OCI-LY3 (cell line): ENCODE results near the gene PITX2.

ENCODE experiments used
- EZH2phosphoT487 ChIP-seq: fragments of 200-600 bp; shearing (Covaris generic); IDR thresholded peaks from 2 replicates; pipeline ENCODE4 v1.6.1; 2018; ENCODE audit warnings: antibody characterized with exemption, mixed run types, low read depth
- TF ChIP-seq, protein P1 (sequence below): fragments of 200-600, 300-600 bp; sonication (generic); IDR thresholded peaks from 2 replicates; pipeline ENCODE4 v1.5.1; 2014; ENCODE audit warnings: antibody characterized with exemption, low read length, low read depth

DNA sequence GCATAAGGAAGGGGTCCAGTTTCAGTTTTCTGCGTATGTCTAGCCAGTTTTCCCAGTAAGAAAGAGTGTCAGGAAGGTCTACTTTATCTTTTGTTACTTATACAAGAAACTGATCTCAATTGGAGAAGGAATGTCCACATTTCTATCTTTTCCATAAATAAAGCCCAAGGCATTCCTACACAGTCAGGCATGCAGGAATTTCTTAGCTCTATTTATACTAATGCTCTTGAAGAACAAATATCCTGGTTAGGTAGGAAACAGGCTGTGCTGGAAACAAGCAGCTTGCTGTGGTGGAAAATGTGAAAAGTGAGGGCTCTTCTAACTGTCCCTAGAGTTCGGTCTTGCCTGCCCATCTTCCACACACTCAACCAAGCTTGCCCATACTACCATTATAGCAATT, 37.9 kb upstream of the PITX2 start:
- TF ChIP-seq, protein P1, sequence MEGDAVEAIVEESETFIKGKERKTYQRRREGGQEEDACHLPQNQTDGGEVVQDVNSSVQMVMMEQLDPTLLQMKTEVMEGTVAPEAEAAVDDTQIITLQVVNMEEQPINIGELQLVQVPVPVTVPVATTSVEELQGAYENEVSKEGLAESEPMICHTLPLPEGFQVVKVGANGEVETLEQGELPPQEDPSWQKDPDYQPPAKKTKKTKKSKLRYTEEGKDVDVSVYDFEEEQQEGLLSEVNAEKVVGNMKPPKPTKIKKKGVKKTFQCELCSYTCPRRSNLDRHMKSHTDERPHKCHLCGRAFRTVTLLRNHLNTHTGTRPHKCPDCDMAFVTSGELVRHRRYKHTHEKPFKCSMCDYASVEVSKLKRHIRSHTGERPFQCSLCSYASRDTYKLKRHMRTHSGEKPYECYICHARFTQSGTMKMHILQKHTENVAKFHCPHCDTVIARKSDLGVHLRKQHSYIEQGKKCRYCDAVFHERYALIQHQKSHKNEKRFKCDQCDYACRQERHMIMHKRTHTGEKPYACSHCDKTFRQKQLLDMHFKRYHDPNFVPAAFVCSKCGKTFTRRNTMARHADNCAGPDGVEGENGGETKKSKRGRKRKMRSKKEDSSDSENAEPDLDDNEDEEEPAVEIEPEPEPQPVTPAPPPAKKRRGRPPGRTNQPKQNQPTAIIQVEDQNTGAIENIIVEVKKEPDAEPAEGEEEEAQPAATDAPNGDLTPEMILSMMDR = no peak
- no peak for TF ChIP-seq EZH2phosphoT487
